Panc1 (cell line): ENCODE results near the gene TIGD7. TPM values are rescaled to one million over a fixed set of nuclear protein-coding genes. Genes with fewer than 3 reads are reported as not detected.

Experiments
- ATAC-seq: fragments of 200-7000 bp; cut with Tn5 transposase; 2 replicates; pipeline ENCODE4 v1.9.1; 2020; ENCODE audit warnings: mild to moderate bottlenecking, moderate library complexity
- BruUV-seq: library from RNA; stranded (reverse); fragments of 400-500 nt; replicated peaks from 2 replicates; lab custom pipeline; 2021; lab: Mats Ljungman, UMichigan
- CTCF ChIA-PET: fragments of 300-600 bp; sonication (Branson Sonifier 250); formaldehyde crosslinking; loops from one replicate; lab custom pipeline; 2022; ENCODE audit warnings: antibody characterized with exemption; lab: Charles Lee
- POLR2A ChIA-PET: fragments of 300-600 bp; sonication (Branson Sonifier 250); formaldehyde crosslinking; loops from one replicate; lab custom pipeline; 2022; ENCODE audit warnings: antibody characterized with exemption; lab: Charles Lee
- DNase-seq: peaks from one replicate; pipeline ENCODE4 v3.0.0-alpha.2; 2010; ENCODE audit warnings: low read depth, low spot score
- H3K27ac ChIP-seq: 2 replicates; pipeline ENCODE4 v1.5.1; 2011; ENCODE audit warnings: mild to moderate bottlenecking, low read length, inconsistent platforms
- H3K27me3 ChIP-seq: fragments of 200-500 bp; sonication (Bioruptor generic); 2 replicates; pipeline ENCODE4 v1.6.0; 2014; ENCODE audit warnings: low read length, inconsistent platforms; ENCODE audit not compliant: control insufficient read depth, insufficient read depth
- H3K36me3 ChIP-seq: fragments of 200-500 bp; sonication (Bioruptor generic); 2 replicates; pipeline ENCODE4 v1.5.1; 2014; ENCODE audit warnings: inconsistent platforms, mild to moderate bottlenecking, low read length, moderate library complexity; ENCODE audit not compliant: control insufficient read depth, insufficient read depth
- H3K4me1 ChIP-seq: 2 replicates; pipeline ENCODE4 v1.5.1; 2011; ENCODE audit warnings: inconsistent platforms, mild to moderate bottlenecking, low read length, moderate library complexity; ENCODE audit not compliant: control insufficient read depth, insufficient read depth
- H3K4me3 ChIP-seq, 2 experiments: 2 replicates each; pipeline ENCODE4 v1.5.1; 2011 to 2012; ENCODE audit warnings: low read depth in 2 of 2, low read length in 2 of 2, mild to moderate bottlenecking in 2 of 2, inconsistent platforms in 1 of 2, moderate library complexity in 1 of 2
- H3K9me3 ChIP-seq: fragments of 200-500 bp; sonication (Bioruptor generic); 2 replicates; pipeline ENCODE4 v1.5.1; 2014; ENCODE audit warnings: low read depth, mild to moderate bottlenecking, inconsistent platforms, low read length, moderate library complexity; ENCODE audit not compliant: control insufficient read depth, insufficient read depth
- POLR2AphosphoS5 ChIP-seq: IDR thresholded peaks from 2 replicates; pipeline ENCODE4 v1.6.1; 2012; ENCODE audit warnings: mild to moderate bottlenecking, low read depth, low read length, moderate library complexity
- SIN3A ChIP-seq: IDR thresholded peaks from 2 replicates; pipeline ENCODE4 v1.6.1; 2012; ENCODE audit warnings: low read depth, mild to moderate bottlenecking, low read length, moderate library complexity, borderline replicate concordance; ENCODE audit not compliant: insufficient read depth
- TCF7L2 ChIP-seq: IDR thresholded peaks from 2 replicates; pipeline ENCODE4 v1.6.1; 2011; ENCODE audit warnings: mild to moderate bottlenecking, low read depth, low read length, inconsistent platforms
- in situ Hi-C: cut with HindIII; loops from 2 replicates; pipeline ENCODE4 v1.10.0; 2016; ENCODE audit warnings: low sequenced_read_pairs, low pct_unique_long_range_greater_than_20kb
- intact Hi-C: fragments of 100-400 bp; cut with micrococcal nuclease; formaldehyde crosslinking; loops from one replicate; pipeline ENCODE4 v1.10.0; 2022; ENCODE audit not compliant: unreplicated experiment
- total RNA-seq: library from RNA; stranded (reverse); gene quantifications from one replicate; pipeline ENCODE4 v1.2.1, GENCODE V29; 2021; ENCODE audit not compliant: unreplicated experiment
- TF ChIP-seq, protein P1 (sequence below), 2 experiments: IDR thresholded peaks; 2 replicates each; pipeline ENCODE4 v1.6.1; 2011 to 2012; ENCODE audit warnings: low read depth in 2 of 2, control low read depth in 1 of 2, low read length in 1 of 2, mild to moderate bottlenecking in 1 of 2, moderate library complexity in 1 of 2; ENCODE audit not compliant: insufficient read depth in 1 of 2
- TF ChIP-seq, protein P2 (sequence below): fragments of 450-650 bp; IDR thresholded peaks from 2 replicates; pipeline ENCODE4 v1.5.1; 2017; ENCODE audit warnings: mild to moderate bottlenecking

TIGD7 gene
- total RNA-seq, 1 experiment from 2014 or later = 4.5 TPM

DNA sequence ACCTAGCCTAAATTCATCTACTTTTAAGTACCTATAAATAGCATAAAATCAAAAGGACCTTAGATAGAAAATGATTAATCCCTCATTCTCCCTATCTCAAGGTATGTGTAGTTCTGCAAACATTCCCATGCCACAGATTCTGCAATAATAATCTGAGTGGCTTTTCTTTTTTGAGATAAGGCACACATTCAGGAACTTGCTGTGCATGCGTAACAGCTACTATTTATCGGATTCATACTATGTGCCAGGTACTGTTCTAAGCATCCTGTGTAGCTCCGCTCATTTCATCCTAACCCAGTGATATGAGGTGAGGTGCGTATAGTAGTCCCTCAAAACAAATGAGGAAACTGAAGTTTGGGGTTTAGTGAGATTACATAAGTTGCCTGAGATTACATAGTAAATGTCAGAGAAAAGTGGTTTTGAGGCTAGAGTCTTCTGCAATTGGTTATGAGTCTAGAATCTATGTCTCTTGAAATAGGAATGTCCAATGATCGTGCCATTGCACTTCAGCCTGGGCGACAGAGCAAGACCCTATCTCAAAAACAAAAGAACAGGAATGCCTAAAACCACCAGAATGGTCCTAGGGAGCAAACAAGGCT, 23.9 kb downstream of the TIGD7 start:
- Histone ChIP-seq H3K36me3 (peaks cover 2% of the 10 kb centered on the region), H3K27ac (no peak overlapping the region), H3K4me1 (no peaks in the 10 kb centered on the region; the same call in 1 of the 2 replicates), H3K27me3 (no peaks in the 10 kb centered on the region; the same call in 1 of the 2 replicates), H3K9me3 (peaks cover 17% of the 10 kb centered on the region), H3K4me3 (no peak overlapping the region)
- DNase-seq (no peak), ATAC-seq (no peak)
- in situ Hi-C loops (no loop called here), intact Hi-C loops (no loop called here)
- no TSS peak for BruUV-seq
- TF ChIP-seq, protein P1, sequence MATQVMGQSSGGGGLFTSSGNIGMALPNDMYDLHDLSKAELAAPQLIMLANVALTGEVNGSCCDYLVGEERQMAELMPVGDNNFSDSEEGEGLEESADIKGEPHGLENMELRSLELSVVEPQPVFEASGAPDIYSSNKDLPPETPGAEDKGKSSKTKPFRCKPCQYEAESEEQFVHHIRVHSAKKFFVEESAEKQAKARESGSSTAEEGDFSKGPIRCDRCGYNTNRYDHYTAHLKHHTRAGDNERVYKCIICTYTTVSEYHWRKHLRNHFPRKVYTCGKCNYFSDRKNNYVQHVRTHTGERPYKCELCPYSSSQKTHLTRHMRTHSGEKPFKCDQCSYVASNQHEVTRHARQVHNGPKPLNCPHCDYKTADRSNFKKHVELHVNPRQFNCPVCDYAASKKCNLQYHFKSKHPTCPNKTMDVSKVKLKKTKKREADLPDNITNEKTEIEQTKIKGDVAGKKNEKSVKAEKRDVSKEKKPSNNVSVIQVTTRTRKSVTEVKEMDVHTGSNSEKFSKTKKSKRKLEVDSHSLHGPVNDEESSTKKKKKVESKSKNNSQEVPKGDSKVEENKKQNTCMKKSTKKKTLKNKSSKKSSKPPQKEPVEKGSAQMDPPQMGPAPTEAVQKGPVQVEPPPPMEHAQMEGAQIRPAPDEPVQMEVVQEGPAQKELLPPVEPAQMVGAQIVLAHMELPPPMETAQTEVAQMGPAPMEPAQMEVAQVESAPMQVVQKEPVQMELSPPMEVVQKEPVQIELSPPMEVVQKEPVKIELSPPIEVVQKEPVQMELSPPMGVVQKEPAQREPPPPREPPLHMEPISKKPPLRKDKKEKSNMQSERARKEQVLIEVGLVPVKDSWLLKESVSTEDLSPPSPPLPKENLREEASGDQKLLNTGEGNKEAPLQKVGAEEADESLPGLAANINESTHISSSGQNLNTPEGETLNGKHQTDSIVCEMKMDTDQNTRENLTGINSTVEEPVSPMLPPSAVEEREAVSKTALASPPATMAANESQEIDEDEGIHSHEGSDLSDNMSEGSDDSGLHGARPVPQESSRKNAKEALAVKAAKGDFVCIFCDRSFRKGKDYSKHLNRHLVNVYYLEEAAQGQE (IDR thresholded peaks at IDR 0.05; ENCODE audit: insufficient read depth in 1 of 2, low read depth in 2 of 2, low read length in 1 of 2) = no peak
- TF ChIP-seq SIN3A (no peak), POLR2AphosphoS5 (no peak), TCF7L2 (no peak)
- TF ChIP-seq, protein P2, sequence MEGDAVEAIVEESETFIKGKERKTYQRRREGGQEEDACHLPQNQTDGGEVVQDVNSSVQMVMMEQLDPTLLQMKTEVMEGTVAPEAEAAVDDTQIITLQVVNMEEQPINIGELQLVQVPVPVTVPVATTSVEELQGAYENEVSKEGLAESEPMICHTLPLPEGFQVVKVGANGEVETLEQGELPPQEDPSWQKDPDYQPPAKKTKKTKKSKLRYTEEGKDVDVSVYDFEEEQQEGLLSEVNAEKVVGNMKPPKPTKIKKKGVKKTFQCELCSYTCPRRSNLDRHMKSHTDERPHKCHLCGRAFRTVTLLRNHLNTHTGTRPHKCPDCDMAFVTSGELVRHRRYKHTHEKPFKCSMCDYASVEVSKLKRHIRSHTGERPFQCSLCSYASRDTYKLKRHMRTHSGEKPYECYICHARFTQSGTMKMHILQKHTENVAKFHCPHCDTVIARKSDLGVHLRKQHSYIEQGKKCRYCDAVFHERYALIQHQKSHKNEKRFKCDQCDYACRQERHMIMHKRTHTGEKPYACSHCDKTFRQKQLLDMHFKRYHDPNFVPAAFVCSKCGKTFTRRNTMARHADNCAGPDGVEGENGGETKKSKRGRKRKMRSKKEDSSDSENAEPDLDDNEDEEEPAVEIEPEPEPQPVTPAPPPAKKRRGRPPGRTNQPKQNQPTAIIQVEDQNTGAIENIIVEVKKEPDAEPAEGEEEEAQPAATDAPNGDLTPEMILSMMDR = no peak
- POLR2A ChIA-PET = no interaction called here
- CTCF ChIA-PET = no interaction called here

DNA sequence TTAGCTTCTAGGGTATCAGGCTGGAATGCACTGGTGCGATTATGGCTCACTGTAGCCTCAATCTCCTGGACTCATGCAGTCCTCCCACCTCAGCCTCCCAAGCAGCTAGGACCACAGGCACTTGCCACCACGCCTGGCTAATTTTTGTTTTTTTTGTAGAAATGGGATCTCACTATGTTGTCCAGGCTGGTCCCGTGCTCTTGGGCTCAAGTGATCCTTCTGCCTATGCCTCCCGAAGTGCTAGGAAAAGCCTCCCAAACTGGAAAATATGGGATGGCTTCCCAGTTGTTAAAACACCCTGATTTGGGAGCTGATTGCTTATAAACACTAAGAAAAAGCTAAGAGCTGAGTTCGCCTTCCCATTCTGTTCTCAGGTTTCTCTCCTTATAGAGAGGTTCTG, 28.6 kb downstream of the TIGD7 start:
- POLR2A ChIA-PET = no interaction called here
- intact Hi-C loops (no loop called here), in situ Hi-C loops (no loop called here)

More for the DNA sequence above, 28.6 kb downstream of the TIGD7 start:
- no peak for ATAC-seq
- no peaks in the 10 kb centered on the region for H3K9me3 ChIP-seq
- no peak overlapping the region for H3K27ac ChIP-seq
- H3K27me3 ChIP-seq = no peaks in the 10 kb centered on the region; the same call in 1 of the 2 replicates
- no peak overlapping the region for H3K4me3 ChIP-seq
- H3K4me1 ChIP-seq = no peaks in the 10 kb centered on the region
- DNase-seq = no peak
- CTCF ChIA-PET = interaction anchor here (0.6 kb wide), 2 partner anchors 10 to 138 kb away, joined by 3 read pairs; no protein-coding TSS in a partner anchor
- TF ChIP-seq, protein P1 (IDR thresholded peaks at IDR 0.05; ENCODE audit: insufficient read depth in 1 of 2, low read depth in 2 of 2, low read length in 1 of 2) = no peak
- TF ChIP-seq, protein P2 = no peak
- TF ChIP-seq POLR2AphosphoS5 (no peak), SIN3A (no peak), TCF7L2 (no peak)
- H3K36me3 ChIP-seq = no peaks in the 10 kb centered on the region
- no TSS peak for BruUV-seq
